Activated CD4-positive, alpha-beta memory T cell treated with anti-CD3 and anti-CD28 coated beads, Interleukin-2, amount 10 ng/mL, durations not matched to agents 7 days and 5 days (primary cell): ENCODE data around the gene HNRNPC. TPM values are rescaled to one million over a fixed set of nuclear protein-coding genes. Genes with fewer than 3 reads are reported as not detected.
"Not testable (repeated sequence)": the region's sequence is repeated elsewhere in the genome, so short reads cannot be mapped to it uniquely, and the experiment has no call there.

ENCODE experiments used
- CTCF ChIA-PET: fragments of 350-600 bp; sonication (Branson Sonifier 250); formaldehyde crosslinking; loops from one replicate; lab custom pipeline; 2021; ENCODE audit warnings: antibody characterized with exemption, inconsistent platforms; lab: Charles Lee
- POLR2A ChIA-PET: fragments of 350-600 bp; sonication (Branson Sonifier 250); formaldehyde crosslinking; loops from one replicate; lab custom pipeline; 2021; ENCODE audit warnings: antibody characterized with exemption; lab: Charles Lee
- DNase-seq: peaks from one replicate; pipeline ENCODE4 v3.0.0-alpha.2; 2020
- H3K27ac Mint-ChIP-seq: one replicate; pipeline ENCODE4 v1.8.0; 2021; ENCODE audit warnings: mild to moderate bottlenecking, mixed read lengths
- H3K27me3 Mint-ChIP-seq: one replicate; pipeline ENCODE4 v1.8.0; 2021; ENCODE audit warnings: mixed read lengths
- H3K36me3 Mint-ChIP-seq: one replicate; pipeline ENCODE4 v1.8.0; 2021; ENCODE audit warnings: low read depth, mixed read lengths
- H3K4me1 Mint-ChIP-seq: one replicate; pipeline ENCODE4 v1.8.0; 2021; ENCODE audit warnings: mixed read lengths
- H3K4me3 Mint-ChIP-seq: one replicate; pipeline ENCODE4 v1.8.0; 2021; ENCODE audit warnings: mild to moderate bottlenecking, mixed read lengths
- H3K9me3 Mint-ChIP-seq: one replicate; pipeline ENCODE4 v1.8.0; 2021; ENCODE audit warnings: mixed read lengths
- total RNA-seq, 2 experiments: library from RNA; stranded (reverse); gene quantifications; one replicate each; pipeline ENCODE4 v1.2.3, GENCODE V29; 2021

Gene HNRNPC
- total RNA-seq, 2 experiments from 2014 or later = 689 to 710 TPM

GRCh38 chr14:21234112-21234511 lies 35.1 kb downstream of the HNRNPC start:
- Mint-ChIP-seq H3K9me3 (no peaks in the 10 kb centered on the region), H3K4me1 (peaks cover 94% of the 10 kb centered on the region), H3K4me3 (no peak overlapping the region), H3K27ac (peak overlapping the region; percentile 0), H3K27me3 (no peaks in the 10 kb centered on the region), H3K36me3 (peaks cover 81% of the 10 kb centered on the region)
- no peak for DNase-seq
- POLR2A ChIA-PET = interaction anchor here (3.3 to 4.4 kb wide), 2 partner anchors 22 to 32 kb away, joined by 22 to 64 read pairs; no protein-coding TSS in a partner anchor
- CTCF ChIA-PET = no interaction called here

DNA sequence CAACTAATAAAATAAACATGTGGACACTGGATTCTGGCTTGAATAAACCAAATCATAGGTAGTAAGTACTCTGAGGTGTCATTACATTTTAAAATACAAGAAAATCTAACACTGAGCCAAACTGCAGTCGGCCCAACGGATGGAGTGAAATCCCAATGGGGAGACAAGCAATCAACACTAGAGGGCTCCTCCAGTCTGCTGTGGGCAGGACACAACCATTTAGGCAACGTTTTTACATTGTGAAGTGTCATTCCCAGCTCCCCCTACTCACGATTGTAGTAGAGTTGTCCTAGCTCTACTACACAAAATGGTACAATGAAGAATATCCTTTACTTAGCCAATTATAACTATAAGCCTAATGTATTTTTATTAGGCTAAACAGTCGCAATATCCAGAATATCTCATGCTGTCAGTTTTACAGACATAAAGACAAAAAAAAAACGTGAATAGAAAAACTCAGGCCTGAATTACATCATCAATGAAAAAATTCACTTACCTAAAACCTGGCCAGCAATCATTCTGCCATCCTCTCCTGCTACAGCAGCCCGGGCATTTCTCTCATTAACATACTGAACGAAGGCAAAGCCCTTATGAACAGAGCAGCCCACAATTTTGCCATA lies 35.7 kb downstream of the HNRNPC start:
- no peaks in the 10 kb centered on the region for H3K27me3 Mint-ChIP-seq
- peaks cover 89% of the 10 kb centered on the region for H3K4me1 Mint-ChIP-seq
- H3K27ac Mint-ChIP-seq = peak overlapping the region; percentile 62
- H3K36me3 Mint-ChIP-seq = peaks cover 77% of the 10 kb centered on the region
- no peak overlapping the region for H3K4me3 Mint-ChIP-seq
- H3K9me3 Mint-ChIP-seq = no peaks in the 10 kb centered on the region
- ChIA-PET POLR2A (interaction anchor here (3.3 to 4.4 kb wide), 2 partner anchors 23 to 32 kb away, joined by 22 to 64 read pairs; no protein-coding TSS in a partner anchor), CTCF (no interaction called here)
- no peak for DNase-seq

- POLR2A ChIA-PET = interaction anchor here (0.8 to 4.4 kb wide), 15 partner anchors 8 to 206 kb away, joined by 3 to 64 read pairs (median 6); no protein-coding TSS in a partner anchor
- peak overlapping the region; percentile 88 for H3K27ac Mint-ChIP-seq
- H3K4me1 Mint-ChIP-seq = peaks cover 84% of the 10 kb centered on the region
- H3K9me3 Mint-ChIP-seq = no peaks in the 10 kb centered on the region
- peak; percentile 49 for DNase-seq
- CTCF ChIA-PET = interaction anchor here (0.6 to 2.3 kb wide), 6 partner anchors 8 to 37 kb away, joined by 4 to 8 read pairs (median 5); no protein-coding TSS in a partner anchor
- H3K4me3 Mint-ChIP-seq = peak overlapping the region; percentile 52
- H3K36me3 Mint-ChIP-seq = peaks cover 80% of the 10 kb centered on the region
- H3K27me3 Mint-ChIP-seq = no peaks in the 10 kb centered on the region
Observed at GRCh38 chr14:21231020-21231652, 38.1 kb downstream of the HNRNPC start.

- peaks cover 83% of the 10 kb centered on the region for H3K36me3 Mint-ChIP-seq
- peaks cover 78% of the 10 kb centered on the region for H3K4me1 Mint-ChIP-seq
- ChIA-PET POLR2A (interaction anchor here (0.8 to 4.4 kb wide), 12 partner anchors 10 to 226 kb away, joined by 3 to 64 read pairs (median 4); no protein-coding TSS in a partner anchor), CTCF (interaction anchor here (0.9 to 1.8 kb wide), 4 partner anchors 9 to 15 kb away, joined by 4 to 8 read pairs (median 5); no protein-coding TSS in a partner anchor)
- H3K27ac Mint-ChIP-seq = peak overlapping the region; percentile 88
- no peaks in the 10 kb centered on the region for H3K27me3 Mint-ChIP-seq
- no peak for DNase-seq
- H3K4me3 Mint-ChIP-seq = peak overlapping the region; percentile 31
- no peaks in the 10 kb centered on the region for H3K9me3 Mint-ChIP-seq
Observed at GRCh38 chr14:21229821-21230220, 39.4 kb downstream of the HNRNPC start.

DNA sequence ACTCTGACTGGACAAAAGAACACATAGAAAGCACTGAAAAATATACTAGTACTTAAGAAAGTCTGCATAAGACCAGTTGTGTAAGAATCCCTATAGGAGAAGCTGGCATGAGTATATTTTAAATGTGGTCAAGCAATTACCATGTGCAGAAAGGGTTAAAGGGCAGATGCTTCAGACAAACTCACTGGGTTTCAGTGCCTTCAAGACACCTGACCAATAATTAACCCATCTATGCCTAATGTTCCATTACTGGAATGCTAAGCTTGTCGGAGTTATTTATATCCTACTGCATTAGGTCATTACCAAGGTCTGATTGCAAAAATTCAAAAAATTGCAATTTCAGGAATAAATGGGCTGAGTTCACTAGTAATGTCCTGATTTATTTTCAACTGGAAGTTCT lies 41.3 kb downstream of the HNRNPC start:
- Mint-ChIP-seq H3K27me3 (no peaks in the 10 kb centered on the region), H3K36me3 (peaks cover 85% of the 10 kb centered on the region), H3K27ac (peak overlapping the region; percentile 47), H3K4me3 (no peak overlapping the region), H3K9me3 (no peaks in the 10 kb centered on the region), H3K4me1 (peaks cover 76% of the 10 kb centered on the region)
- CTCF ChIA-PET = no interaction called here
- POLR2A ChIA-PET = interaction anchor here (0.7 to 3.6 kb wide), 5 partner anchors 10 to 156 kb away, joined by 3 to 11 read pairs (median 3); no protein-coding TSS in a partner anchor
- DNase-seq = no peak

GRCh38 chr14:21227150-21227549 lies 42.1 kb downstream of the HNRNPC start:
- H3K36me3 Mint-ChIP-seq = peaks cover 85% of the 10 kb centered on the region
- no peak for DNase-seq
- H3K4me3 Mint-ChIP-seq = no peak overlapping the region
- H3K4me1 Mint-ChIP-seq = peaks cover 73% of the 10 kb centered on the region
- H3K27ac Mint-ChIP-seq = peak overlapping the region; percentile 4
- ChIA-PET POLR2A (interaction anchor here (1.0 to 3.6 kb wide), 3 partner anchors 11 to 37 kb away, joined by 3 to 11 read pairs (median 4); no protein-coding TSS in a partner anchor), CTCF (no interaction called here)
- no peaks in the 10 kb centered on the region for H3K27me3 Mint-ChIP-seq
- no peaks in the 10 kb centered on the region for H3K9me3 Mint-ChIP-seq

- H3K36me3 Mint-ChIP-seq = peaks cover 85% of the 10 kb centered on the region
- DNase-seq = no peak
- peaks cover 72% of the 10 kb centered on the region for H3K4me1 Mint-ChIP-seq
- no peak overlapping the region for H3K4me3 Mint-ChIP-seq
- no peaks in the 10 kb centered on the region for H3K27me3 Mint-ChIP-seq
- ChIA-PET POLR2A (interaction anchor here (3.6 kb wide), 1 partner anchor 11 kb away, joined by 11 read pairs; no protein-coding TSS in a partner anchor), CTCF (no interaction called here)
- no peak overlapping the region for H3K27ac Mint-ChIP-seq
- H3K9me3 Mint-ChIP-seq = no peaks in the 10 kb centered on the region
Observed at GRCh38 chr14:21226467-21226866, 42.8 kb downstream of the HNRNPC start.

GRCh38 chr14:21225164-21225563 lies 44.1 kb downstream of the HNRNPC start:
- Mint-ChIP-seq H3K4me1 (peaks cover 67% of the 10 kb centered on the region), H3K36me3 (peaks cover 83% of the 10 kb centered on the region)
- POLR2A ChIA-PET = interaction anchor here (0.9 to 3.6 kb wide), 2 partner anchors 9 to 32 kb away, joined by 3 to 11 read pairs; no protein-coding TSS in a partner anchor
- CTCF ChIA-PET, H3K27me3 Mint-ChIP-seq, H3K27ac Mint-ChIP-seq, H3K9me3 Mint-ChIP-seq, DNase-seq, H3K4me3 Mint-ChIP-seq: not testable (repeated sequence)

GRCh38 chr14:21220874-21221477 lies 48.3 kb downstream of the HNRNPC start:
- POLR2A ChIA-PET = interaction anchor here (0.6 to 1.7 kb wide), 4 partner anchors 11 to 45 kb away, joined by 3 to 7 read pairs (median 4); no protein-coding TSS in a partner anchor

DNA sequence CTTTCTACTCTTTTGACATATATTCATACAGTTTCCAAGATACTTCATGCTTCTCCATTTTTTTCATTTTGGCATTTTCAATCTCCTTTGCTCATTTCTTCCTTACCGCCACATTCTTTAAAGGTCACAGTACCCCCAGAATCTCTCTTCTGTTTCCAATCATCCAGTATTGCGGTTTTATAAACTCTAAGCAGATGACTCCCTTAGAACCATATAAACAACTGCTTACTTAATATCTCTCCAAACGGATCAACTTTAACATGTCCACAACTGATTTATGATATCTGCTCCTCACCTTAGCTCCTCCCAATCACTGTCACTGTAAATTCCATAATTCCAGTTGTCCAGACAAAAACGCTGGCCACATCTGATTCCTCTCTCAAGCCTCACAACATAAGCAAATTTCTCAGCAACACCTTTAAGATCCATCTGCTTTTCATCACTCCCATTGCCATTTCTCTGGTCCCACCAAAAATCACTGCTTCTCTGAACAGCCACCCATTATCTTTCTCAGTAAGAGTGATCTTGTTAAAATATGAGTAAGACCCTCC lies 49.6 kb downstream of the HNRNPC start:
- Mint-ChIP-seq H3K27ac (no peak overlapping the region), H3K9me3 (no peaks in the 10 kb centered on the region), H3K27me3 (no peaks in the 10 kb centered on the region), H3K36me3 (peaks cover 76% of the 10 kb centered on the region), H3K4me1 (peaks cover 74% of the 10 kb centered on the region), H3K4me3 (no peak overlapping the region)
- ChIA-PET POLR2A (interaction anchor here (1.3 to 1.5 kb wide), 2 partner anchors 20 to 26 kb away, joined by 3 to 6 read pairs; no protein-coding TSS in a partner anchor), CTCF (interaction anchor here (0.7 to 1.1 kb wide), 2 partner anchors 21 to 38 kb away, joined by 3 to 6 read pairs; no protein-coding TSS in a partner anchor)
- DNase-seq = no peak

More at GRCh38 chr14:21220874-21221477, 48.3 kb downstream of the HNRNPC start:
- Mint-ChIP-seq H3K9me3 (no peaks in the 10 kb centered on the region), H3K36me3 (peaks cover 72% of the 10 kb centered on the region), H3K4me3 (no peak overlapping the region), H3K4me1 (peaks cover 68% of the 10 kb centered on the region), H3K27me3 (no peaks in the 10 kb centered on the region), H3K27ac (peak overlapping the region; percentile 76)
- no peak for DNase-seq
- CTCF ChIA-PET = no interaction called here

DNA sequence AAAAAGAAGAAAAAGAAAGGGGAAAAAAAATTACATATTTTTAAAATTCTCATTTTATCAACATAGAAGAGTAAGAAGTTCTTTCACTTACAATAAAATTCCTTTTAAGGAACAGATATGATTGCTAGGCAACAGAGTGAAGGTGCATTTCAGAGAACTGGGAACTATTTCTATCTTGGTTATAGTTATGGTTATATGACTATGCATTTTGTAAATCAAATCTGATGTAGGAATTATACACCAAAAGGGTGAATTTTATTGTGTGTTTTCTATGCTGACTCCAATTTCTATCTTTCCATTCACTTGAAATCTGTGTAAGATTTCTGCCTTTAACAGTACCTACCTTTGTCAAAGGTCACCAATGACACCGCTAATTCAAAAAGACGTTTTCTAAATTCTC lies 50.1 kb downstream of the HNRNPC start:
- ChIA-PET CTCF (no interaction called here), POLR2A (interaction anchor here (1.5 kb wide), 1 partner anchor 27 kb away, joined by 3 read pairs; no protein-coding TSS in a partner anchor)
- no peak for DNase-seq
- H3K27ac Mint-ChIP-seq = no peak overlapping the region
- peaks cover 74% of the 10 kb centered on the region for H3K4me1 Mint-ChIP-seq
- H3K4me3 Mint-ChIP-seq = no peak overlapping the region
- H3K9me3 Mint-ChIP-seq = no peaks in the 10 kb centered on the region
- H3K27me3 Mint-ChIP-seq = no peaks in the 10 kb centered on the region
- peaks cover 76% of the 10 kb centered on the region for H3K36me3 Mint-ChIP-seq

- POLR2A ChIA-PET = interaction anchor here (0.7 to 3.7 kb wide), 10 partner anchors 11 to 212 kb away, joined by 4 to 24 read pairs (median 6); no protein-coding TSS in a partner anchor
- Mint-ChIP-seq H3K36me3 (peaks cover 75% of the 10 kb centered on the region), H3K9me3 (no peaks in the 10 kb centered on the region), H3K4me3 (no peak overlapping the region), H3K27me3 (no peaks in the 10 kb centered on the region), H3K27ac (peak overlapping the region; percentile 75), H3K4me1 (peaks cover 57% of the 10 kb centered on the region)
- DNase-seq = no peak
- CTCF ChIA-PET = interaction anchor here (2.0 kb wide), 1 partner anchor 15 kb away, joined by 6 read pairs; no protein-coding TSS in a partner anchor
Observed at GRCh38 chr14:21215879-21216251, 53.4 kb downstream of the HNRNPC start.
